Activated CD4-positive, alpha-beta memory T cell treated with anti-CD3 and anti-CD28 coated beads, Interleukin-2, amount 10 ng/mL, durations not matched to agents 7 days and 5 days (primary cell): ENCODE results near the gene NDUFAF8. TPM values are rescaled to one million over a fixed set of nuclear protein-coding genes. Genes with fewer than 3 reads are reported as not detected.

ENCODE experiments used
- CTCF ChIA-PET: fragments of 350-600 bp; sonication (Branson Sonifier 250); formaldehyde crosslinking; loops from one replicate; lab custom pipeline; 2021; ENCODE audit warnings: antibody characterized with exemption, inconsistent platforms; lab: Charles Lee
- POLR2A ChIA-PET: fragments of 350-600 bp; sonication (Branson Sonifier 250); formaldehyde crosslinking; loops from one replicate; lab custom pipeline; 2021; ENCODE audit warnings: antibody characterized with exemption; lab: Charles Lee
- DNase-seq: peaks from one replicate; pipeline ENCODE4 v3.0.0-alpha.2; 2020
- H3K27ac Mint-ChIP-seq: one replicate; pipeline ENCODE4 v1.8.0; 2021; ENCODE audit warnings: mild to moderate bottlenecking, mixed read lengths
- H3K27me3 Mint-ChIP-seq: one replicate; pipeline ENCODE4 v1.8.0; 2021; ENCODE audit warnings: mixed read lengths
- H3K36me3 Mint-ChIP-seq: one replicate; pipeline ENCODE4 v1.8.0; 2021; ENCODE audit warnings: low read depth, mixed read lengths
- H3K4me1 Mint-ChIP-seq: one replicate; pipeline ENCODE4 v1.8.0; 2021; ENCODE audit warnings: mixed read lengths
- H3K4me3 Mint-ChIP-seq: one replicate; pipeline ENCODE4 v1.8.0; 2021; ENCODE audit warnings: mild to moderate bottlenecking, mixed read lengths
- H3K9me3 Mint-ChIP-seq: one replicate; pipeline ENCODE4 v1.8.0; 2021; ENCODE audit warnings: mixed read lengths
- total RNA-seq, 2 experiments: library from RNA; stranded (reverse); gene quantifications; one replicate each; pipeline ENCODE4 v1.2.3, GENCODE V29; 2021

Gene NDUFAF8
- total RNA-seq, 2 experiments from 2014 or later, result 27.8 to 33.5 TPM

- ChIA-PET CTCF (no interaction called here), POLR2A (no interaction called here)
- no peak for DNase-seq
- Mint-ChIP-seq H3K36me3 (peaks cover 32% of the 10 kb centered on the region), H3K27ac (no peak overlapping the region), H3K9me3 (no peaks in the 10 kb centered on the region), H3K4me3 (no peak overlapping the region), H3K4me1 (peaks cover 15% of the 10 kb centered on the region), H3K27me3 (no peaks in the 10 kb centered on the region)
Measured at GRCh38 chr17:81231766-81232581, 7.1 kb upstream of the NDUFAF8 start.

- DNase-seq, result no peak
- CTCF ChIA-PET, result no interaction called here
- Mint-ChIP-seq H3K36me3 (peaks cover 29% of the 10 kb centered on the region), H3K4me3 (no peak overlapping the region), H3K9me3 (no peaks in the 10 kb centered on the region), H3K27ac (no peak overlapping the region), H3K4me1 (peaks cover 20% of the 10 kb centered on the region), H3K27me3 (no peaks in the 10 kb centered on the region)
- POLR2A ChIA-PET, result no interaction called here
Measured at GRCh38 chr17:81232616-81233241, 6.4 kb upstream of the NDUFAF8 start.

- POLR2A ChIA-PET, result no interaction called here
- DNase-seq, result no peak
- H3K27ac Mint-ChIP-seq, result no peak overlapping the region
- H3K4me3 Mint-ChIP-seq, result no peak overlapping the region
- no peaks in the 10 kb centered on the region for H3K9me3 Mint-ChIP-seq
- CTCF ChIA-PET, result no interaction called here
- H3K4me1 Mint-ChIP-seq, result peaks cover 21% of the 10 kb centered on the region
- H3K27me3 Mint-ChIP-seq, result no peaks in the 10 kb centered on the region
- H3K36me3 Mint-ChIP-seq, result peaks cover 23% of the 10 kb centered on the region
Measured at GRCh38 chr17:81233316-81233715, 5.8 kb upstream of the NDUFAF8 start.

- H3K27ac Mint-ChIP-seq, result no peak overlapping the region
- no peak overlapping the region for H3K4me3 Mint-ChIP-seq
- ChIA-PET CTCF (no interaction called here), POLR2A (interaction anchor here (1.4 kb wide), 1 partner anchor 275 kb away, joined by 3 read pairs; no protein-coding TSS in a partner anchor)
- peaks cover 21% of the 10 kb centered on the region for H3K4me1 Mint-ChIP-seq
- H3K9me3 Mint-ChIP-seq, result no peaks in the 10 kb centered on the region
- no peak for DNase-seq
- no peaks in the 10 kb centered on the region for H3K27me3 Mint-ChIP-seq
- peaks cover 21% of the 10 kb centered on the region for H3K36me3 Mint-ChIP-seq
Measured at GRCh38 chr17:81233811-81234505, 5.2 kb upstream of the NDUFAF8 start.

DNA sequence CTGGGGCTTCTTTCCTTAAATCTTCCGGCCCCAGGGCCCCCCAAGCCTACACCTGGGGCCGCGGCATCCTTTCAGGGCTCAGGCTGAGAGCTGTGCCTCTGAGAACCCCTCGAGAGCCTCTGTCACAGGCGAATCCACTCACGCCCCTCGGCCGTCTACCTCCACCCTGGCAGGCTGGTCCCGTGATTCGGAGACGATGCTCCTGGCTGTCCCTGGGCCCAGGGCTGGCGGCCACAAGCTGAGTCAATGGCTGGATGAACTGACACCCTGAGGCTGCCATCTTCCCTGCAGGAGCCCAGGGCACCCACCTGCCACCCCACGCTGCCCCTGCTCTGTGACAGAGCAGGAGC lies 4.6 kb upstream of the NDUFAF8 start:
- Mint-ChIP-seq H3K27ac (no peak overlapping the region), H3K4me3 (no peak overlapping the region)
- CTCF ChIA-PET, result no interaction called here

DNA sequence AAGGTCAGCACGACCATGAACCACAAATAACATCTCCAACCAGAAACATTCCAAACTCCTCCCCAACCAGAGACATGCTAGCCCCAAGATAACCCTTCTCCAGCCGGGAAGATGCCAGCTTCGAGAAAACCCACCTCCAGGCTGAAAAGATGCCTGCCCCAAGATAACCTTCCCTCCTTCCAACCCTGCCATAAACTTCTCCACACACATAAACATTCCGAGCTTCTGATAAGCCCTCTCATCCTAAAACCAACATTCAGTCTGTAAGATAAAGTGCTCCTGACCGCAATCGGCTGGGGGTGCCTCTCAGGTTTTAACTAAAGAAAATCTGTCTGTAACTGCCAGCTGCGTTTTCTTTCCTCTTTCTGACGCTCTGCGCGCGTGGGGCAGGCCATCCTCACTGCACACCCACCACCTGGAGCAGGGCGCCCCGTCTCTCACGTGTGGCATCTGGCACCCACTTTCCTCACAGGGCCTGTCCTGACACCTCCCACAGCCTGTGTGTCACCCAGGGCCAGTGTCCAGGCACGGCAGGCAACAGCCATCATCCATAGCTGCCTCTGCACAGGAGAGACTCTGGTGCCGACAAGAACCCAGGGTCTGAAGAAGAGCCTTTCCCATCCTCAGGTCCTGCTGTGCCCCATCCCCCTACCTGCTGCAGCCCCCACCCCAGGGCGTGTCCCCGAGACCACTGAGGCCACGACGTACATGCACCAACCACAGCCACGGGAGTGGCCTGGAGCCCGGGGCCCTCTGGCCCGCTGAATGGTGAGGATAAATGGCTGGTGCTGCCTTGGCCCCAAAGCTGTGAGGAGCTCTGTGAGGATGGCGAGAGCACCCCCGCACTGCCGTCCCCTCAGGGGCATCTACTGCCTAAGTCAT lies 3.9 kb upstream of the NDUFAF8 start:
- Mint-ChIP-seq H3K4me3 (no peak overlapping the region), H3K9me3 (no peaks in the 10 kb centered on the region), H3K36me3 (peaks cover 14% of the 10 kb centered on the region), H3K4me1 (peaks cover 21% of the 10 kb centered on the region), H3K27me3 (no peaks in the 10 kb centered on the region), H3K27ac (no peak overlapping the region)
- CTCF ChIA-PET, result no interaction called here
- POLR2A ChIA-PET, result interaction anchor here (1.4 to 2.9 kb wide), 2 partner anchors 9 to 274 kb away, joined by 3 to 7 read pairs; no protein-coding TSS in a partner anchor
- DNase-seq, result no peak

More for the DNA sequence above, 4.6 kb upstream of the NDUFAF8 start:
- peaks cover 21% of the 10 kb centered on the region for H3K4me1 Mint-ChIP-seq
- DNase-seq, result no peak
- H3K27me3 Mint-ChIP-seq, result no peaks in the 10 kb centered on the region
- peaks cover 21% of the 10 kb centered on the region for H3K36me3 Mint-ChIP-seq
- no peaks in the 10 kb centered on the region for H3K9me3 Mint-ChIP-seq
- POLR2A ChIA-PET, result interaction anchor here (1.4 kb wide), 1 partner anchor 275 kb away, joined by 3 read pairs; no protein-coding TSS in a partner anchor

DNA sequence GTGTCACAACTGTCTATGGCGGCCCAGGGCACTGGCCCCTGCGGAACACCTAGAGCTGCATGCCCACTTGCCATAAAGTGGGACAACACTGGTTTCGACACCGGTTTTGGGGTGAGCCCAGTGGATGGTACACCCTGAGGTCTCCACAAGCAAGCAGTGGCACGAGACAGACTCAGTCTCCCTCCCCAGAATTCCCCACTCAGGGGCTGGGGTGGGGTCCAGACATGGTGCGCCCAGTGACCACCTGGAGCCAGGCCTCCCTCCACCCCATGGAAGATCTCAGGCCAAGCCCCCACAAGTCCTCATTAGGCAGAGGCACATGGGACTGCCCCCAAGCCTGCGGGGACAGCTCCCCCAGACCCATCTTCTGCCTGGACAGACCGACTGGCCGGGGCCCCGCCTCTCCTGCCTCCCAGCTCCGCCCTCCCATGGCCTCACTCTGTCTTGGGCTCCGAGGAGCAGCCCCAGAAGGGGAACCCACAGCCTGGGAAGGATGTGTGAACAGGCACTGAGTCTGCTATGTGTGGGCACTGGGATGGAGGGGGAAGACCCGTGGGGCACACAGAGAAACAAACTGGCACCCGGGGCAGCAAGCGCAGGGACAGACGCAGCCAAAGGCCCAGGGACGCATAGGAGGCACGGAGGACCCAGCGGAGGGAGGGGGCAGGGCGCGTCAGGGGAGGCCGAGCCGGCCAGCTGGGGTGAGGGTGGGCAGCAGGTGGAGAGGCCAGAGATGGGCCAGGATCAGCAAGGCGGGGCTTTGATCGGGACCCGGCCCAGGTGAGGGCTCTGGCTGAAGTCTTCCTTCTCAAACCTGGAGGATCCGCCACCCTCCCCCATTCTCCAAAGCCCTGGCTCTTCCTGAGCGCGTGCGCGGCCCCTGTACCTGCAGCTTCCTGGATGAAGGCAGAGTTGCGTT lies 3.0 kb upstream of the NDUFAF8 start:
- POLR2A ChIA-PET, result interaction anchor here (2.9 kb wide), 1 partner anchor 9 kb away, joined by 7 read pairs; no protein-coding TSS in a partner anchor
- no peaks in the 10 kb centered on the region for H3K9me3 Mint-ChIP-seq
- H3K27ac Mint-ChIP-seq, result no peak overlapping the region
- no peaks in the 10 kb centered on the region for H3K27me3 Mint-ChIP-seq
- peaks cover 29% of the 10 kb centered on the region for H3K4me1 Mint-ChIP-seq
- CTCF ChIA-PET, result no interaction called here
- DNase-seq, result no peak
- H3K4me3 Mint-ChIP-seq, result no peak overlapping the region
- peaks cover 8% of the 10 kb centered on the region for H3K36me3 Mint-ChIP-seq

- POLR2A ChIA-PET, result interaction anchor here (1.4 to 2.9 kb wide), 2 partner anchors 10 to 14 kb away, joined by 5 to 7 read pairs; partner anchors contain the start of gene CEP131
- DNase-seq, result no peak
- H3K4me1 Mint-ChIP-seq, result peaks cover 36% of the 10 kb centered on the region
- CTCF ChIA-PET, result no interaction called here
- no peak overlapping the region for H3K27ac Mint-ChIP-seq
- H3K36me3 Mint-ChIP-seq, result peaks cover 10% of the 10 kb centered on the region
- H3K27me3 Mint-ChIP-seq, result no peaks in the 10 kb centered on the region
- H3K4me3 Mint-ChIP-seq, result no peak overlapping the region
- H3K9me3 Mint-ChIP-seq, result no peaks in the 10 kb centered on the region
Measured at GRCh38 chr17:81236784-81237183, 2.3 kb upstream of the NDUFAF8 start.

GRCh38 chr17:81237591-81238489 lies 1.3 kb upstream of the NDUFAF8 start:
- peak overlapping the region; percentile 54 for H3K27ac Mint-ChIP-seq
- no peaks in the 10 kb centered on the region for H3K27me3 Mint-ChIP-seq

GRCh38 chr17:81238490-81238814 lies 666 bp upstream of the NDUFAF8 start:
- POLR2A ChIA-PET, result interaction anchor here (0.7 to 2.6 kb wide), 20 partner anchors 8 to 464 kb away, joined by 3 to 18 read pairs (median 4); partner anchors contain the start of genes ACTG1, CEP131, MRPL12 and SLC38A10
- Mint-ChIP-seq H3K27ac (no peak overlapping the region), H3K4me1 (peaks cover 41% of the 10 kb centered on the region), H3K36me3 (peaks cover 13% of the 10 kb centered on the region), H3K4me3 (peak overlapping the region; percentile 84), H3K27me3 (no peaks in the 10 kb centered on the region), H3K9me3 (no peaks in the 10 kb centered on the region)
- no peak for DNase-seq
- CTCF ChIA-PET, result interaction anchor here (0.8 to 1.5 kb wide), 7 partner anchors 10 to 247 kb away, joined by 3 to 6 read pairs (median 3); partner anchors contain the start of gene CEP131

More at GRCh38 chr17:81237591-81238489, 1.3 kb upstream of the NDUFAF8 start:
- ChIA-PET POLR2A (interaction anchor here (1.0 to 2.9 kb wide), 14 partner anchors 8 to 465 kb away, joined by 3 to 18 read pairs (median 6); partner anchors contain the start of genes CEP131, MRPL12 and SLC38A10), CTCF (interaction anchor here (0.8 to 1.5 kb wide), 5 partner anchors 11 to 247 kb away, joined by 3 to 6 read pairs (median 3); no protein-coding TSS in a partner anchor)
- no peak for DNase-seq
- peaks cover 41% of the 10 kb centered on the region for H3K4me1 Mint-ChIP-seq
- no peaks in the 10 kb centered on the region for H3K9me3 Mint-ChIP-seq
- H3K4me3 Mint-ChIP-seq, result peak overlapping the region; percentile 84
- H3K36me3 Mint-ChIP-seq, result peaks cover 13% of the 10 kb centered on the region
